SH-SY5Y (cell line): ENCODE measurements around the gene COX7A1.

ENCODE experiments used
- GATA2 ChIP-seq: IDR thresholded peaks from 2 replicates; pipeline ENCODE4 v1.6.1; 2011; ENCODE audit warnings: mild to moderate bottlenecking, low read depth, low read length
- GATA3 ChIP-seq: IDR thresholded peaks from 2 replicates; pipeline ENCODE4 v1.6.1; 2011; ENCODE audit warnings: low read depth, mild to moderate bottlenecking, low read length, moderate library complexity

DNA sequence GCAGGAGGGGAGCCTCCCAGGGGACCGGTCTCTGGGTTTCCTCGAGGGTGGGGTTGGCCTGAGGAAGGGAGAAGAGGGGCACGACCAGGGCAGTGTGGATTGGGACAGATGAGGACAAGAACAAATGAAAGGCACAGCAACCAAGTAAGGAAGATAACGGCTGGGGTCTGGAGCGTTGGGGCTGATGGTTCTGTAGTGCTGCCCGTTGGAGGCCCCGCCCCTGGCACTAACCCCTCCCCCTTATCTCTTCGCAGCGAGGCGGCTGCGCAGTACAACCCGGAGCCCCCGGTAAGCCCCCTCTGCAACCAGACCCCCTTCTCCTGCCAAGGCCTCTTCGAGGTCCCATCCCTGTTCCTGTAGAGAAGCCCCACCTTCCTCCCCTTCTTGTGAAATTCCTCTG is 10.2 kb downstream of the COX7A1 start:
- TF ChIP-seq GATA2 (no peak), GATA3 (no peak)
